WTC11 (cell line): ENCODE measurements around the gene RAI14. TPM values are rescaled to one million over a fixed set of nuclear protein-coding genes. Genes with fewer than 3 reads are reported as not detected.
A peak's percentile ranks its signal among the peaks of the same experiment; 100 is the strongest.

Source experiments
- ATAC-seq: fragments of 200-7000 bp; cut with Tn5 transposase; 2 replicates; pipeline ENCODE4 v1.10.0; 2021; ENCODE audit warnings: mild to moderate bottlenecking, moderate library complexity
- CTCF ChIA-PET: fragments of 300-600 bp; sonication (Branson Sonifier 250); formaldehyde crosslinking; loops from one replicate; lab custom pipeline; 2021; ENCODE audit warnings: antibody characterized with exemption; lab: Charles Lee
- POLR2A ChIA-PET: fragments of 350-600 bp; sonication (Branson Sonifier 250); formaldehyde crosslinking; loops from one replicate; lab custom pipeline; 2021; ENCODE audit warnings: antibody characterized with exemption; lab: Charles Lee
- DNase-seq: peaks from one replicate; pipeline ENCODE4 v3.0.0; 2021; ENCODE audit warnings: low spot score
- H3K27ac Mint-ChIP-seq: 2 replicates; pipeline ENCODE4 v1.8.0; 2021; ENCODE audit warnings: mixed read lengths
- H3K27me3 Mint-ChIP-seq: 2 replicates; pipeline ENCODE4 v1.8.0; 2021; ENCODE audit warnings: low read depth, mild to moderate bottlenecking, moderate library complexity, mixed read lengths
- H3K36me3 Mint-ChIP-seq: 2 replicates; pipeline ENCODE4 v1.8.0; 2021; ENCODE audit warnings: mixed read lengths
- H3K4me1 Mint-ChIP-seq: 2 replicates; pipeline ENCODE4 v1.8.0; 2022; ENCODE audit warnings: mixed read lengths
- H3K4me3 Mint-ChIP-seq: 2 replicates; pipeline ENCODE4 v1.8.0; 2021; ENCODE audit warnings: mild to moderate bottlenecking, moderate library complexity, mixed read lengths
- H3K9me3 Mint-ChIP-seq: 2 replicates; pipeline ENCODE4 v1.8.0; 2021; ENCODE audit warnings: mixed read lengths
- AR ChIP-seq: fragments of 250-450 bp; sonication (Bioruptor Pico); IDR thresholded peaks from 2 replicates; pipeline ENCODE4 v1.9.0; 2021; ENCODE audit warnings: mild to moderate bottlenecking
- EMX1 ChIP-seq: fragments of 250-450 bp; sonication (Bioruptor Pico); IDR thresholded peaks from 2 replicates; pipeline ENCODE4 v1.8.0; 2021; ENCODE audit warnings: mild to moderate bottlenecking
- GABPB1 ChIP-seq: sonication (generic); formaldehyde crosslinking; IDR thresholded peaks from 2 replicates; pipeline ENCODE4 v1.8.1; 2023; ENCODE audit warnings: mild to moderate bottlenecking, missing genetic modification reagents
- JAZF1 ChIP-seq: fragments of 250-450 bp; sonication (Bioruptor Pico); IDR thresholded peaks from 2 replicates; pipeline ENCODE4 v1.9.0; 2021; ENCODE audit warnings: moderate library complexity, mild to moderate bottlenecking, inconsistent platforms
- NFE2L1 ChIP-seq: sonication (generic); formaldehyde crosslinking; IDR thresholded peaks from 2 replicates; pipeline ENCODE4 v1.8.1; 2023; ENCODE audit warnings: missing genetic modification reagents
- PRRX2 ChIP-seq: fragments of 250-450 bp; sonication (Bioruptor Pico); IDR thresholded peaks from 2 replicates; pipeline ENCODE4 v1.8.0; 2021; ENCODE audit warnings: mild to moderate bottlenecking
- TEAD4 ChIP-seq: sonication (generic); formaldehyde crosslinking; IDR thresholded peaks from 2 replicates; pipeline ENCODE4 v1.8.0; 2022; ENCODE audit warnings: mild to moderate bottlenecking, missing genetic modification reagents
- ZNF138 ChIP-seq: sonication (generic); formaldehyde crosslinking; conservative IDR thresholded peaks from 2 replicates; pipeline ENCODE4 v1.8.1; 2022; ENCODE audit warnings: mild to moderate bottlenecking, moderate library complexity, missing genetic modification reagents
- ZNF423 ChIP-seq: fragments of 250-450 bp; sonication (Bioruptor Pico); IDR thresholded peaks from 2 replicates; pipeline ENCODE4 v2.1.2; 2022; ENCODE audit warnings: mild to moderate bottlenecking, moderate library complexity
- ZNF532 ChIP-seq: fragments of 250-450 bp; sonication (Bioruptor Pico); IDR thresholded peaks from 2 replicates; pipeline ENCODE4 v1.9.0; 2021; ENCODE audit warnings: mild to moderate bottlenecking, borderline replicate concordance
- total RNA-seq: library from RNA; stranded (reverse); gene quantifications from 3 replicates; pipeline ENCODE4 v1.2.3, GENCODE V29; 2021
- TF ChIP-seq, protein P1 (sequence below): sonication (generic); formaldehyde crosslinking; IDR thresholded peaks from 2 replicates; pipeline ENCODE4 v1.8.0; 2022; ENCODE audit warnings: mild to moderate bottlenecking, missing genetic modification reagents
- TF ChIP-seq, protein P2 (sequence below): sonication (generic); formaldehyde crosslinking; IDR thresholded peaks from 2 replicates; pipeline ENCODE4 v1.8.1; 2023; ENCODE audit warnings: mild to moderate bottlenecking, missing genetic modification reagents
- TF ChIP-seq, protein P3 (sequence below): fragments of 200-600 bp; IDR thresholded peaks from 2 replicates; pipeline ENCODE4 v1.8.0; 2022; ENCODE audit warnings: antibody characterized with exemption

Gene RAI14
- total RNA-seq, 1 experiment from 2014 or later: 185 TPM

- TF ChIP-seq ZNF532 (0 out of 2 replicates have a peak, but pooled peaks have one; percentile 15), TEAD4 (no peak), EMX1 (0 out of 2 replicates have a peak, but pooled peaks have one; percentile 14), ZNF423 (no peak), JAZF1 (CRISPR knock-in tag) (no peak)
- TF ChIP-seq, protein P1, sequence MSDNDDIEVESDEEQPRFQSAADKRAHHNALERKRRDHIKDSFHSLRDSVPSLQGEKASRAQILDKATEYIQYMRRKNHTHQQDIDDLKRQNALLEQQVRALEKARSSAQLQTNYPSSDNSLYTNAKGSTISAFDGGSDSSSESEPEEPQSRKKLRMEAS: no peak
- TF ChIP-seq, all 79 proteins: peak for 4
Measured at GRCh38 chr5:34833976-34834793, 178.1 kb downstream of the RAI14 start (continued).

DNA sequence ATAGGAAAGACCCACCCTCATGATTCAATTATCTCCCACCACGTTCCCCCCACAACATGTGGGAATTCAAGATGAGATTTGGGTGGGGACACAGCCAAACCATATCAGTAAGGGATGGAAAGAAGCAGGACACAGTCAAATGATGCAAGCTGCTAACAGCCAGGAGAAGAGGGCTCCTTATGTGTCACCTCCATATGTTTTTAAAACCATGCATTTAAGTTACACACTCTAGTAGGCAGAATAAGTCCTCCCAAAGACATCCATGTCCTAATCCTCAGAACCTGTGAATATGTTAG, 178.6 kb downstream of the RAI14 start:
- Mint-ChIP-seq H3K9me3 (peaks cover 20% of the 10 kb centered on the region), H3K27ac (peak overlapping the region; percentile 91; the same call in 1 of the 2 replicates), H3K4me3 (no peak overlapping the region), H3K36me3 (peaks cover 51% of the 10 kb centered on the region), H3K27me3 (peaks cover 2% of the 10 kb centered on the region; the same call in 1 of the 2 replicates), H3K4me1 (peaks cover 32% of the 10 kb centered on the region)
- CTCF ChIA-PET: no interaction called here
- DNase-seq: no peak
- TF ChIP-seq PRRX2 (CRISPR knock-in tag): no peak
- 0 out of 2 replicates have a peak, but pooled peaks have one; percentile 52 for TF ChIP-seq NFE2L1 (CRISPR knock-in tag)
- ATAC-seq: no peak
- POLR2A ChIA-PET: no interaction called here

GRCh38 chr5:34835664-34836063, 179.5 kb downstream of the RAI14 start:
- H3K9me3 Mint-ChIP-seq: peaks cover 20% of the 10 kb centered on the region
- ChIA-PET CTCF (interaction anchor here (0.8 kb wide), 1 partner anchor 61 kb away, joined by 3 read pairs; no protein-coding TSS in a partner anchor), POLR2A (no interaction called here)
- ATAC-seq: no peak
- H3K36me3 Mint-ChIP-seq: peaks cover 44% of the 10 kb centered on the region
- TF ChIP-seq, protein P2, sequence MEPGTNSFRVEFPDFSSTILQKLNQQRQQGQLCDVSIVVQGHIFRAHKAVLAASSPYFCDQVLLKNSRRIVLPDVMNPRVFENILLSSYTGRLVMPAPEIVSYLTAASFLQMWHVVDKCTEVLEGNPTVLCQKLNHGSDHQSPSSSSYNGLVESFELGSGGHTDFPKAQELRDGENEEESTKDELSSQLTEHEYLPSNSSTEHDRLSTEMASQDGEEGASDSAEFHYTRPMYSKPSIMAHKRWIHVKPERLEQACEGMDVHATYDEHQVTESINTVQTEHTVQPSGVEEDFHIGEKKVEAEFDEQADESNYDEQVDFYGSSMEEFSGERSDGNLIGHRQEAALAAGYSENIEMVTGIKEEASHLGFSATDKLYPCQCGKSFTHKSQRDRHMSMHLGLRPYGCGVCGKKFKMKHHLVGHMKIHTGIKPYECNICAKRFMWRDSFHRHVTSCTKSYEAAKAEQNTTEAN (CRISPR knock-in tag): no peak
- TF ChIP-seq AR (CRISPR knock-in tag) (no peak), ZNF138 (CRISPR knock-in tag) (no peak), GABPB1 (CRISPR knock-in tag) (no peak)
- TF ChIP-seq, protein P3, sequence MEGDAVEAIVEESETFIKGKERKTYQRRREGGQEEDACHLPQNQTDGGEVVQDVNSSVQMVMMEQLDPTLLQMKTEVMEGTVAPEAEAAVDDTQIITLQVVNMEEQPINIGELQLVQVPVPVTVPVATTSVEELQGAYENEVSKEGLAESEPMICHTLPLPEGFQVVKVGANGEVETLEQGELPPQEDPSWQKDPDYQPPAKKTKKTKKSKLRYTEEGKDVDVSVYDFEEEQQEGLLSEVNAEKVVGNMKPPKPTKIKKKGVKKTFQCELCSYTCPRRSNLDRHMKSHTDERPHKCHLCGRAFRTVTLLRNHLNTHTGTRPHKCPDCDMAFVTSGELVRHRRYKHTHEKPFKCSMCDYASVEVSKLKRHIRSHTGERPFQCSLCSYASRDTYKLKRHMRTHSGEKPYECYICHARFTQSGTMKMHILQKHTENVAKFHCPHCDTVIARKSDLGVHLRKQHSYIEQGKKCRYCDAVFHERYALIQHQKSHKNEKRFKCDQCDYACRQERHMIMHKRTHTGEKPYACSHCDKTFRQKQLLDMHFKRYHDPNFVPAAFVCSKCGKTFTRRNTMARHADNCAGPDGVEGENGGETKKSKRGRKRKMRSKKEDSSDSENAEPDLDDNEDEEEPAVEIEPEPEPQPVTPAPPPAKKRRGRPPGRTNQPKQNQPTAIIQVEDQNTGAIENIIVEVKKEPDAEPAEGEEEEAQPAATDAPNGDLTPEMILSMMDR: no peak
- H3K27me3 Mint-ChIP-seq: peaks cover 2% of the 10 kb centered on the region; the same call in 1 of the 2 replicates
- no peak for DNase-seq
- H3K27ac Mint-ChIP-seq: no peak overlapping the region
- peaks cover 29% of the 10 kb centered on the region for H3K4me1 Mint-ChIP-seq
- no peak overlapping the region for H3K4me3 Mint-ChIP-seq
